Measurements from ENCODE around the gene TMTC1. TPM values are rescaled to one million over a fixed set of nuclear protein-coding genes. Genes with fewer than 3 reads are reported as not detected.
A peak's percentile ranks its signal among the peaks of the same experiment; 100 is the strongest.

Gene TMTC1
- total and polyA plus RNA-seq, 2 experiments from 2014 or later: 4.8 to 24.3 TPM

GRCh38 chr12:29795715-29796114, 12.0 kb upstream of the TMTC1 start:
- peaks cover 4% of the 10 kb centered on the region; the same call in 2 of the 3 replicates for H3K36me3 Mint-ChIP-seq (ENCODE audit: low read depth)
- H3K4me3 Mint-ChIP-seq: no peak overlapping the region
- Histone ChIP-seq H2AFZ (no peak overlapping the region), H3K27me3 (ENCODE audit: insufficient read depth) (no peaks in the 10 kb centered on the region), H3K4me1 (ENCODE audit: insufficient read depth) (peaks cover 20% of the 10 kb centered on the region), H3K27ac (ENCODE audit: low read depth) (no peak overlapping the region), H3K4me3 (no peak overlapping the region), H3F3A (replicated peaks; ENCODE audit: low read depth) (peaks cover 35% of the 10 kb centered on the region), H3K79me2 (replicated peaks; ENCODE audit: insufficient read depth) (no peaks in the 10 kb centered on the region), H3K4me2 (peak overlapping the region; percentile 3; the same call in 1 of the 2 replicates), H3K36me3 (ENCODE audit: insufficient read depth) (0 out of 2 replicates have a peak, but pooled peaks cover 8% of the 10 kb centered on the region), H4K20me1 (replicated peaks; ENCODE audit: insufficient read depth) (no peaks in the 10 kb centered on the region), H3K9me2 (ENCODE audit: insufficient read depth) (peaks cover 31% of the 10 kb centered on the region)
- peaks cover 35% of the 10 kb centered on the region for H3K4me1 Mint-ChIP-seq
- no peak overlapping the region for H3K27ac Mint-ChIP-seq
- no peak for TF ChIP-seq ZNF331 (CRISPR knock-in tag; IDR thresholded peaks at IDR 0.05; ENCODE audit: low read depth)
- TF ChIP-seq CREB1 (CRISPR knock-in tag; IDR thresholded peaks at IDR 0.05; ENCODE audit: low read depth): no peak
- no peak for TF ChIP-seq CTCF (conservative IDR thresholded peaks at IDR 0.05; ENCODE audit: low read depth in 2 of 2)
- TF ChIP-seq POLR2AphosphoS5 (IDR thresholded peaks at IDR 0.05; ENCODE audit: low read depth): no peak
- peaks cover 11% of the 10 kb centered on the region for H3K9me3 Mint-ChIP-seq
- ATAC-seq (peak; percentile 55; the same call in 2 of the 3 replicates), DNase-seq (ENCODE audit: low spot score) (no peak)
- H3K27me3 Mint-ChIP-seq (ENCODE audit: insufficient read depth, low read depth, poor library complexity): no peaks in the 10 kb centered on the region

GRCh38 chr12:29794862-29795261, 11.1 kb upstream of the TMTC1 start:
- H3K4me1 Mint-ChIP-seq: peaks cover 34% of the 10 kb centered on the region
- Histone ChIP-seq H3K4me1 (ENCODE audit: insufficient read depth) (peaks cover 20% of the 10 kb centered on the region), H3K36me3 (ENCODE audit: insufficient read depth) (0 out of 2 replicates have a peak, but pooled peaks cover 8% of the 10 kb centered on the region), H3K9me2 (ENCODE audit: insufficient read depth) (peaks cover 31% of the 10 kb centered on the region), H4K20me1 (replicated peaks; ENCODE audit: insufficient read depth) (no peaks in the 10 kb centered on the region), H3K79me2 (replicated peaks; ENCODE audit: insufficient read depth) (no peaks in the 10 kb centered on the region), H3F3A (replicated peaks; ENCODE audit: low read depth) (peaks cover 40% of the 10 kb centered on the region), H2AFZ (no peak overlapping the region), H3K27ac (ENCODE audit: low read depth) (no peak overlapping the region), H3K4me2 (no peak overlapping the region), H3K4me3 (no peak overlapping the region), H3K27me3 (ENCODE audit: insufficient read depth) (no peaks in the 10 kb centered on the region)
- no peak overlapping the region for H3K27ac Mint-ChIP-seq
- H3K9me3 Mint-ChIP-seq: peaks cover 14% of the 10 kb centered on the region
- ATAC-seq: no peak
- H3K36me3 Mint-ChIP-seq (ENCODE audit: low read depth): peaks cover 7% of the 10 kb centered on the region; the same call in 2 of the 3 replicates
- peaks cover 4% of the 10 kb centered on the region for H3K27me3 Mint-ChIP-seq (ENCODE audit: insufficient read depth, low read depth, poor library complexity)
- DNase-seq (ENCODE audit: low spot score): no peak
- no peak overlapping the region for H3K4me3 Mint-ChIP-seq
- no peak for TF ChIP-seq STAT1 (IDR thresholded peaks at IDR 0.05; ENCODE audit: unreplicated experiment)
- TF ChIP-seq REST (IDR thresholded peaks at IDR 0.05; ENCODE audit: unreplicated experiment): no peak
- TF ChIP-seq POLR2AphosphoS5 (IDR thresholded peaks at IDR 0.05; ENCODE audit: low read depth): no peak
- TF ChIP-seq NANOG (IDR thresholded peaks at IDR 0.05; ENCODE audit: borderline replicate concordance): no peak
- TF ChIP-seq EZH2 (IDR thresholded peaks at IDR 0.05; ENCODE audit: low read depth, unreplicated experiment): no peak
- TF ChIP-seq ZNF462 (CRISPR knock-in tag; IDR thresholded peaks at IDR 0.05): no peak
- TF ChIP-seq ZNF114 (CRISPR knock-in tag; IDR thresholded peaks at IDR 0.05): no peak
